DND-41 (cell line): ENCODE results near the gene LHPP.

ENCODE experiments used
- ATAC-seq: fragments of 200-7000 bp; cut with Tn5 transposase; 3 replicates; pipeline ENCODE4 v1.9.1; 2021; ENCODE audit warnings: low read depth; ENCODE audit not compliant: insufficient read depth
- DNase-seq: peaks from one replicate; pipeline ENCODE4 v3.0.0-alpha.2; 2020
- H2AFZ ChIP-seq: 2 replicates; pipeline ENCODE4 v1.6.0; 2012; ENCODE audit warnings: low read depth, low read length
- H3K27ac ChIP-seq: 2 replicates; pipeline ENCODE4 v1.5.1; 2012; ENCODE audit warnings: low read length, inconsistent platforms
- H3K27me3 ChIP-seq: fragments of 200-600 bp; sonication (generic); 2 replicates; pipeline ENCODE4 v1.6.0; 2012; ENCODE audit warnings: low read length, mild to moderate bottlenecking, inconsistent platforms; ENCODE audit not compliant: insufficient read depth, poor library complexity
- H3K36me3 ChIP-seq: 2 replicates; pipeline ENCODE4 v1.5.1; 2012; ENCODE audit warnings: low read length, inconsistent platforms; ENCODE audit not compliant: insufficient read depth
- H3K4me1 ChIP-seq: 2 replicates; pipeline ENCODE4 v1.5.1; 2012; ENCODE audit warnings: mild to moderate bottlenecking, low read length; ENCODE audit not compliant: insufficient read depth
- H3K4me2 ChIP-seq: 2 replicates; pipeline ENCODE4 v1.6.0; 2012; ENCODE audit warnings: mild to moderate bottlenecking, moderate library complexity, low read length, inconsistent platforms; ENCODE audit not compliant: insufficient read depth
- H3K4me3 ChIP-seq, 2 experiments: fragments of 200-600 bp in 1 of 2; shearing (Covaris generic) in 1 of 2; 2 replicates each; pipeline ENCODE4 v1.5.1; 2012 to 2016; ENCODE audit warnings: inconsistent platforms in 2 of 2, low read length in 2 of 2, mild to moderate bottlenecking in 2 of 2, low read depth in 1 of 2, moderate library complexity in 1 of 2
- H3K79me2 ChIP-seq: 2 replicates; pipeline ENCODE4 v1.6.0; 2012; ENCODE audit warnings: low read length, inconsistent platforms; ENCODE audit not compliant: insufficient read depth
- H3K9ac ChIP-seq: 2 replicates; pipeline ENCODE4 v1.6.0; 2012; ENCODE audit warnings: low read depth, mild to moderate bottlenecking, inconsistent platforms, low read length, moderate library complexity
- H3K9me3 ChIP-seq: 2 replicates; pipeline ENCODE4 v1.5.1; 2012; ENCODE audit warnings: low read length, moderate library complexity, mild to moderate bottlenecking, inconsistent platforms; ENCODE audit not compliant: insufficient read depth, severe bottlenecking
- H4K20me1 ChIP-seq: 2 replicates; pipeline ENCODE4 v1.6.0; 2012; ENCODE audit warnings: low read length; ENCODE audit not compliant: insufficient read depth
- CTCF ChIP-seq: IDR thresholded peaks from 2 replicates; pipeline ENCODE4 v1.5.1; 2012; ENCODE audit warnings: borderline replicate concordance, low read length, moderate library complexity, mild to moderate bottlenecking; ENCODE audit not compliant: poor library complexity, severe bottlenecking; ENCODE audit errors: extremely low read depth
- EZH2 ChIP-seq: IDR thresholded peaks from 3 replicates; pipeline ENCODE4 v1.6.1; 2012; ENCODE audit warnings: borderline replicate concordance, low read depth, mild to moderate bottlenecking, moderate library complexity, low read length, inconsistent platforms; ENCODE audit not compliant: severe bottlenecking

LHPP gene

GRCh38 chr10:124572751-124573150 lies 111.1 kb downstream of the LHPP start:
- Histone ChIP-seq H3K79me2 (no peaks in the 10 kb centered on the region), H3K27ac (no peak overlapping the region), H3K27me3 (no peaks in the 10 kb centered on the region), H2AFZ (no peak overlapping the region), H3K36me3 (no peaks in the 10 kb centered on the region), H3K9me3 (no peaks in the 10 kb centered on the region), H4K20me1 (no peaks in the 10 kb centered on the region), H3K9ac (no peak overlapping the region), H3K4me3 (no peak overlapping the region), H3K4me2 (no peak overlapping the region), H3K4me1 (no peaks in the 10 kb centered on the region)
- no peak for DNase-seq
- ATAC-seq: no peak
- no peak for TF ChIP-seq EZH2
- TF ChIP-seq CTCF: no peak

GRCh38 chr10:124573726-124574455 lies 112.3 kb downstream of the LHPP start:
- TF ChIP-seq CTCF (no peak), EZH2 (no peak)
- no peaks in the 10 kb centered on the region for H3K4me1 ChIP-seq
- DNase-seq: no peak
- no peaks in the 10 kb centered on the region for H3K36me3 ChIP-seq
- H3K27me3 ChIP-seq: no peaks in the 10 kb centered on the region
- H4K20me1 ChIP-seq: no peaks in the 10 kb centered on the region
- ATAC-seq: peak; percentile 22; the same call in 1 of the 3 replicates
- H3K4me3 ChIP-seq: no peak overlapping the region
- H3K79me2 ChIP-seq: no peaks in the 10 kb centered on the region
- H3K9ac ChIP-seq: no peak overlapping the region
- no peak overlapping the region for H2AFZ ChIP-seq
- no peak overlapping the region for H3K4me2 ChIP-seq
- no peaks in the 10 kb centered on the region for H3K9me3 ChIP-seq
- H3K27ac ChIP-seq: no peak overlapping the region

- Histone ChIP-seq H3K4me2 (no peak overlapping the region), H3K4me1 (no peaks in the 10 kb centered on the region)
Measured at GRCh38 chr10:124574456-124575070, 112.9 kb downstream of the LHPP start.

More at GRCh38 chr10:124574456-124575070, 112.9 kb downstream of the LHPP start:
- Histone ChIP-seq H3K9me3 (no peaks in the 10 kb centered on the region), H2AFZ (no peak overlapping the region), H4K20me1 (no peaks in the 10 kb centered on the region), H3K79me2 (no peaks in the 10 kb centered on the region), H3K36me3 (no peaks in the 10 kb centered on the region), H3K27ac (no peak overlapping the region), H3K27me3 (no peaks in the 10 kb centered on the region), H3K4me3 (no peak overlapping the region), H3K9ac (no peak overlapping the region)
- ATAC-seq: no peak
- TF ChIP-seq EZH2 (no peak), CTCF (no peak)
- no peak for DNase-seq
